Hepatocyte (in vitro differentiated cells): Measurements from ENCODE around the gene POLG. TPM values are rescaled to one million over a fixed set of nuclear protein-coding genes. Genes with fewer than 3 reads are reported as not detected.
A peak's percentile ranks its signal among the peaks of the same experiment; 100 is the strongest.

ENCODE experiments used
- DNase-seq: peaks from one replicate; pipeline ENCODE4 v3.0.0-alpha.2; 2016; ENCODE audit warnings: low spot score
- H2AFZ ChIP-seq: fragments of 200-600 bp; sonication (generic); 2 replicates; pipeline ENCODE4 v1.6.0; 2016; ENCODE audit warnings: antibody characterized with exemption, mild to moderate bottlenecking
- H3K27ac ChIP-seq: fragments of 200-600 bp; sonication (generic); 2 replicates; pipeline ENCODE4 v1.5.1; 2016; ENCODE audit warnings: mild to moderate bottlenecking
- H3K27me3 ChIP-seq: fragments of 200-600 bp; sonication (generic); 2 replicates; pipeline ENCODE4 v1.6.1; 2016
- H3K36me3 ChIP-seq: fragments of 200-600 bp; sonication (generic); replicated peaks from 2 replicates; pipeline ENCODE4 v1.5.1; 2016; ENCODE audit warnings: low read depth; ENCODE audit not compliant: insufficient read depth
- H3K4me1 ChIP-seq: fragments of 200-600 bp; sonication (generic); 2 replicates; pipeline ENCODE4 v1.5.1; 2016; ENCODE audit warnings: mild to moderate bottlenecking, moderate library complexity; ENCODE audit not compliant: insufficient read depth
- H3K4me2 ChIP-seq: fragments of 200-600 bp; sonication (generic); 2 replicates; pipeline ENCODE4 v1.6.0; 2016
- H3K4me3 ChIP-seq: fragments of 200-600 bp; sonication (generic); 2 replicates; pipeline ENCODE4 v1.5.1; 2016; ENCODE audit warnings: mild to moderate bottlenecking
- H3K79me2 ChIP-seq: fragments of 200-600 bp; sonication (generic); 2 replicates; pipeline ENCODE4 v1.6.0; 2017; ENCODE audit warnings: mild to moderate bottlenecking
- H3K9me2 ChIP-seq: fragments of 200-600 bp; sonication (generic); replicated peaks from 2 replicates; pipeline ENCODE4 v1.6.0; 2017; ENCODE audit warnings: mild to moderate bottlenecking; ENCODE audit not compliant: insufficient read depth
- H3K9me3 ChIP-seq: fragments of 200-600 bp; sonication (generic); 2 replicates; pipeline ENCODE4 v1.5.1; 2016; ENCODE audit warnings: low read depth, mild to moderate bottlenecking
- H4K20me1 ChIP-seq: fragments of 200-600 bp; sonication (generic); 2 replicates; pipeline ENCODE4 v1.6.0; 2016; ENCODE audit warnings: mild to moderate bottlenecking; ENCODE audit not compliant: insufficient read depth, poor library complexity, severe bottlenecking
- EZH2 ChIP-seq: fragments of 200-600 bp; sonication (generic); IDR thresholded peaks from 2 replicates; pipeline ENCODE4 v1.6.1; 2016; ENCODE audit warnings: antibody characterized with exemption, mild to moderate bottlenecking, borderline replicate concordance
- EZH2phosphoT487 ChIP-seq: fragments of 200-600 bp; sonication (generic); IDR thresholded peaks from one replicate; pipeline ENCODE4 v1.6.1; 2018; ENCODE audit warnings: antibody characterized with exemption, mild to moderate bottlenecking, low read depth, moderate library complexity; ENCODE audit not compliant: unreplicated experiment, severe bottlenecking
- WGBS: methylation state at CpG from one replicate; pipeline ENCODE4 v1.1.6; 2016; ENCODE audit warnings: low lambda C conversion rate; ENCODE audit errors: missing lambda C conversion rate; 5-methylcytosine and 5-hydroxymethylcytosine counted together
- polyA plus RNA-seq: library from polyadenylated mRNA; unstranded; fragments of >200 nt; fragmentation: Nextera tagmentation; extraction: Ambion mirVana; gene quantifications from 2 replicates; pipeline ENCODE4 v1.2.1, GENCODE V29; 2016
- total RNA-seq: library from RNA; depleted of rRNA; stranded (reverse); fragments of >200 nt; gene quantifications from 2 replicates; pipeline ENCODE4 v1.2.3, GENCODE V29; 2014
- TF ChIP-seq, protein P1 (sequence below): fragments of 200-600 bp; sonication (generic); IDR thresholded peaks from 2 replicates; pipeline ENCODE4 v1.5.1; 2016; ENCODE audit warnings: antibody characterized with exemption, mild to moderate bottlenecking; ENCODE audit not compliant: poor library complexity

The POLG gene
- total and polyA plus RNA-seq, 2 experiments from 2014 or later = 34.0 to 54.0 TPM

DNA sequence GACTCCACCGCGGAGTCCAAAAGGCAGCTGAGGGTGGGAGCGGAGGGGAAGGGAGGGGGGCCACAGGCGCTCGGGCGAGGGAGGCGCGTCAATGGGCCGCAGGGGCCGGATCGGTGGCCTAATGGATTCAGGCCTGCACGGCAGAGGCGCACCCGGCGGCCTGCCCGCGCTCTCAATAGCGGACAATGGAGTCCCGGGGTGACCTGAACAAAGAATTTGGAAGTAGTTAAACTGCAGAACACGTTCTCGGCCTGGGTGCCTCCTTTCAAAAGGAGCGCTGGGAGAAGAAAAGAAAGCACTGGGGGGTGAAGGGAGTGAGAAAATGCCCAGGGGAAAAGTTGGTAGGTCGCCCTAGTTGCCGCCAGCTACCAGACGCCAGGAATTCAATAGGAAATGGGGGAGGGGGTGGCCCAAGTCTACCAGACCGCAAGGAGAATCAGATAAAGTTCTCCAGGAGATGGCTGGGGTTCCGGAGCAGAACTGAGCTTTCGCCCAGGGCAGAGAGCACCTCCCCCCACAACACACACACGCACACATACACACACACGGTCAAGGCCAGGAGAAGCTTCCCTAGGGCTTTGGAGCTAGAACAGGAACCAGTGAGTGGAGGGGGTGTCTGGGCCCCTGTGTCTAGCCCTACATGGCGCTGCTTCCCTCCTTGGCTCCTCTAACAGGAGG lies 25.8 kb upstream of the POLG start:
- Histone ChIP-seq H3K27me3 (peaks cover 95% of the 10 kb centered on the region), H3K9me2 (no peaks in the 10 kb centered on the region), H3K36me3 (no peaks in the 10 kb centered on the region), H3K4me1 (peaks cover 4% of the 10 kb centered on the region), H3K79me2 (no peaks in the 10 kb centered on the region), H3K4me2 (no peak overlapping the region), H4K20me1 (no peaks in the 10 kb centered on the region), H3K4me3 (no peak overlapping the region), H3K9me3 (no peaks in the 10 kb centered on the region), H2AFZ (no peak overlapping the region), H3K27ac (no peak overlapping the region)
- no peak for DNase-seq
- 5% methylated on average over 28 of the region's 31 CpGs for WGBS
- no peak for TF ChIP-seq EZH2phosphoT487
- TF ChIP-seq, protein P1, sequence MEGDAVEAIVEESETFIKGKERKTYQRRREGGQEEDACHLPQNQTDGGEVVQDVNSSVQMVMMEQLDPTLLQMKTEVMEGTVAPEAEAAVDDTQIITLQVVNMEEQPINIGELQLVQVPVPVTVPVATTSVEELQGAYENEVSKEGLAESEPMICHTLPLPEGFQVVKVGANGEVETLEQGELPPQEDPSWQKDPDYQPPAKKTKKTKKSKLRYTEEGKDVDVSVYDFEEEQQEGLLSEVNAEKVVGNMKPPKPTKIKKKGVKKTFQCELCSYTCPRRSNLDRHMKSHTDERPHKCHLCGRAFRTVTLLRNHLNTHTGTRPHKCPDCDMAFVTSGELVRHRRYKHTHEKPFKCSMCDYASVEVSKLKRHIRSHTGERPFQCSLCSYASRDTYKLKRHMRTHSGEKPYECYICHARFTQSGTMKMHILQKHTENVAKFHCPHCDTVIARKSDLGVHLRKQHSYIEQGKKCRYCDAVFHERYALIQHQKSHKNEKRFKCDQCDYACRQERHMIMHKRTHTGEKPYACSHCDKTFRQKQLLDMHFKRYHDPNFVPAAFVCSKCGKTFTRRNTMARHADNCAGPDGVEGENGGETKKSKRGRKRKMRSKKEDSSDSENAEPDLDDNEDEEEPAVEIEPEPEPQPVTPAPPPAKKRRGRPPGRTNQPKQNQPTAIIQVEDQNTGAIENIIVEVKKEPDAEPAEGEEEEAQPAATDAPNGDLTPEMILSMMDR = no peak
- TF ChIP-seq EZH2 = no peak

GRCh38 chr15:89359471-89360293 lies 25.1 kb upstream of the POLG start:
- TF ChIP-seq EZH2 (no peak), EZH2phosphoT487 (no peak)
- TF ChIP-seq, protein P1 = no peak
- no peak overlapping the region for H3K4me3 ChIP-seq
- peaks cover 93% of the 10 kb centered on the region for H3K27me3 ChIP-seq
- H3K4me1 ChIP-seq = peaks cover 4% of the 10 kb centered on the region
- H3K79me2 ChIP-seq = no peaks in the 10 kb centered on the region
- no peak for DNase-seq
- H3K9me3 ChIP-seq = no peaks in the 10 kb centered on the region
- no peaks in the 10 kb centered on the region for H3K9me2 ChIP-seq
- peak overlapping the region; percentile 100 for H3K4me2 ChIP-seq
- H3K27ac ChIP-seq = no peak overlapping the region
- WGBS = 21% methylated on average over 32 of the region's 32 CpGs
- no peaks in the 10 kb centered on the region for H3K36me3 ChIP-seq
- no peaks in the 10 kb centered on the region for H4K20me1 ChIP-seq
- H2AFZ ChIP-seq = no peak overlapping the region

GRCh38 chr15:89358755-89359439 lies 24.3 kb upstream of the POLG start:
- 16% methylated on average over 30 of the region's 68 CpGs for WGBS
- Histone ChIP-seq H3K27me3 (peaks cover 91% of the 10 kb centered on the region), H3K4me3 (peak overlapping the region; percentile 63), H3K27ac (no peak overlapping the region), H3K4me1 (peaks cover 4% of the 10 kb centered on the region), H3K9me2 (no peaks in the 10 kb centered on the region), H4K20me1 (no peaks in the 10 kb centered on the region), H3K4me2 (peak overlapping the region; percentile 100), H3K79me2 (no peaks in the 10 kb centered on the region), H3K9me3 (no peaks in the 10 kb centered on the region), H2AFZ (peak overlapping the region; percentile 95), H3K36me3 (no peaks in the 10 kb centered on the region)
- no peak for TF ChIP-seq EZH2phosphoT487
- TF ChIP-seq, protein P1 = peak; percentile 96
- no peak for TF ChIP-seq EZH2
- DNase-seq = peak; percentile 85
